Activated T-helper 1 cell treated with anti-CD3 and anti-CD28 coated beads, Interleukin-2, amount 50 U/mL, for 16 hours (primary cell): ENCODE measurements around the gene ABCC1.
"Not testable (repeated sequence)": the region's sequence is repeated elsewhere in the genome, so short reads cannot be mapped to it uniquely, and the experiment has no call there.

Experiments
- DNase-seq, 2 donors: peaks; one replicate each; pipeline ENCODE4 v3.0.0-alpha.2; 2020; ENCODE audit warnings: low read depth in 1 of 2, low spot score in 1 of 2

ABCC1 gene

DNA sequence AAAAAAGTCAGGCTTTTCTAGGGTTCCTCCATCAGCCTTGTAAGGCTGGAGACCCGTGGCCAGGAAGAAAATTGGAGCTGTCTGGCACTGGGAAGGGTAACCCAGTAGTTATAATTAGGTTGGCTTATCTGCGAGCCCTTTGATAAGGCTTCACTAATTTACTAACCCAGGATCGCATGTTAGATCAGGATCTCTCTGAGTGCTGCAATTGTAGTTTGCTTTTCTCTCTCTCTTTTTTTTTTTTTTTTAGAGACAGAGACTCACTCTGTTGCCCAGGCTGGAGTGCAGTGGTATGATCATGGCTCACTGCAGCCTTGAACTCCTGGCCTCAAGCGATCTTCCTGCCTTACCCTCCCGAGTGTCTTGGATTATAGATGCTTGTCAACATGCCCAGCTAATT lies 17.0 kb downstream of the ABCC1 start:
- DNase-seq: no peak

GRCh38 chr16:15966836-15967546 lies 17.6 kb downstream of the ABCC1 start:
- no peak for DNase-seq

DNA sequence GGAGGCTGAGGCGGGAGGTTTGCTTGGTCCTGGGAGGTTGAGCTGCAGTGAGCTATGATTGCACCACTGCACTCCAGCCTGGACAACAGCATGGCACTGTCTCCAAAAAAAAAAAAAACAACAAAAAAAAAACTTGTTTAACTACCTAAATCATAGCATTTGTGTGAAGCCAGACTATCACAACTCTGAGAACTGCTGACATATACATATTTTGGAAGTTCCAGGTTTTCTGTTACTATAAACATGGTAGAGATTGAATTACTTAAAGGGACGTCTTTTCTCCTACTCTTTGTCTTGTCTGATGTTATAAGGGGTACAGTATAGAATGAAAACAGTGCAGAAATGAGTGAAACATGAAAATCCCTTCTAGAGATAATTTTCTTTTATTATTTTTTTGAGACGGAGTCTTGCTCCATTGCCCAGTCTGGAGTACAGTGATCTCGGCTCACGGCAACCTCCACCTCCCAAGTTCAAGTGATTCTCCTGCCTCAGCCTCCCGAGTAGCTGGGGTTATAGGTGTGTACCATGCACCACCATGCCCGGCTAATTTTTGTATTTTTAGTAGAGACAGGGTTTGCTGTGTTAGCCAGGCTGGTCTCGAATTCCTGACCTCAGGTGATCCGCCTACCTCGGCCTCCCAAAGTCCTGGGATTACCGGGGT lies 18.4 kb downstream of the ABCC1 start:
- no peak for DNase-seq

- no peak for DNase-seq
Observed at GRCh38 chr16:15970202-15970601, 20.8 kb downstream of the ABCC1 start.

- DNase-seq: no peak
Observed at GRCh38 chr16:15970743-15971439, 21.5 kb downstream of the ABCC1 start.

DNA sequence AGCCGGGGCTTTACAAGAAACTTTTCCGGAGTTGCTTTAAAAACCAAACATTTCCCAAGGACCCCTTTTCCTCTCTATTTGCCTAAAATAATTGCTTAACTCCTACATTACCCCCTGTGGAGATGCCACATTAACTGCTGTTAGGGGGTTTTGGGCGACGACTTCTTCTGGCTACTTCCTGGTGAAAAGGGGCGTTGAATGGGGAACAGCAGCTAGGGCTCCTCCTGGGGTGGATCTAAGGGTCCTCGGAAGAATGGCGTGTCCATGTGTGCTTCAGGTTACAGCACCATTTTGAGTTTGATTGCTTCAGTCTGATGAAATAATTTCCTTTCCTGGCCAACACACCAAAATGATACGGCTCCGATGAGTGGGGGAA lies 22.0 kb downstream of the ABCC1 start:
- no peak for DNase-seq

- DNase-seq: no peak
Observed at GRCh38 chr16:15972046-15972868, 22.8 kb downstream of the ABCC1 start.

DNA sequence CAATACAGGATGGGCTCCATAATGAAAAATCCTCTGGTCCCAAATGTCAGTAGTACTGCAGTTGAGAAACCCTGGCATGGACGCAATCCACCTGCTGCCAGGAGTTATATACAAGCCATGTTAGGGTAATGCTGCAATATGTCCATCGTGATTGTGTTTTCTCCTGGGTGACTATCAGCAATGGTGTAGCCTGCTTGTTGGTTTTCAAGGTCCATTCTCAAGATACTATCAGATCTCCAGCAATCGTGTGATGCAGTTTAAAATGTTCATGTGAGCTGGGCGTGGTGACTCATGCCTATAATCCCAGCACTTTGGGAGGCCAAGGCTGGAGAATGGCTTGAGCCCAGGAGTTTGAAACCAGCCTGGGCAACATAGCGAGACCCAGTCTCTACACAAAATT lies 24.0 kb downstream of the ABCC1 start:
- DNase-seq: no peak

- no peak for DNase-seq
Observed at GRCh38 chr16:15974057-15974456, 24.6 kb downstream of the ABCC1 start.

- no peak for DNase-seq
Observed at GRCh38 chr16:15975172-15975571, 25.8 kb downstream of the ABCC1 start.

DNA sequence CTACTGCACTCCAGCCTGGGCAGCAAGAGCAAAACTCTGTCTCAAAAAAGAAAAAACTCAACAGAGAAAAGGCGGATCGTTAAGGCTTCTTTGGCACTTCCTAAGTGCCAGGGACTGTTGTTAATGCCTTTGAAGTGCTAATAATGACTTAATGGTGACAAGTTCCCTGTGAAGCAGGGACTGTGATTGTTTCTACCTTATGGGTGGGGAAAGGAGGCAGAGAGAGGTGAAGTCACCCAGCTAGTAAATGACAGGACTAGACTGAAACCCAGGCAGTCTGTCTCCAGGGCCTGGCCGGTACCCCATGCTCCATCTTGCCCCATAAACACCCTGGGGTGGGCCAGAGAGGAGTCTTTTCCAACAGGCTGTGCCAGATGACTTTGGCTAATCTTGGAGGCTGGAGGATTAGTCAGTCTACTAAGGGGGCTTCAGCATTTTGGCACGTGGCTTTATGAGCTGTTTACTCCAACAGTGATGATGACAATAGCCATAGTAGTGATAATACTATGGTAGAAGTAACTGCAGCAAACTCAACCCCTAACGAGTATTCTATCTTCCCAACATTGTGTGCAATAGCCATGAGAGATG lies 26.9 kb downstream of the ABCC1 start:
- DNase-seq: no peak

DNA sequence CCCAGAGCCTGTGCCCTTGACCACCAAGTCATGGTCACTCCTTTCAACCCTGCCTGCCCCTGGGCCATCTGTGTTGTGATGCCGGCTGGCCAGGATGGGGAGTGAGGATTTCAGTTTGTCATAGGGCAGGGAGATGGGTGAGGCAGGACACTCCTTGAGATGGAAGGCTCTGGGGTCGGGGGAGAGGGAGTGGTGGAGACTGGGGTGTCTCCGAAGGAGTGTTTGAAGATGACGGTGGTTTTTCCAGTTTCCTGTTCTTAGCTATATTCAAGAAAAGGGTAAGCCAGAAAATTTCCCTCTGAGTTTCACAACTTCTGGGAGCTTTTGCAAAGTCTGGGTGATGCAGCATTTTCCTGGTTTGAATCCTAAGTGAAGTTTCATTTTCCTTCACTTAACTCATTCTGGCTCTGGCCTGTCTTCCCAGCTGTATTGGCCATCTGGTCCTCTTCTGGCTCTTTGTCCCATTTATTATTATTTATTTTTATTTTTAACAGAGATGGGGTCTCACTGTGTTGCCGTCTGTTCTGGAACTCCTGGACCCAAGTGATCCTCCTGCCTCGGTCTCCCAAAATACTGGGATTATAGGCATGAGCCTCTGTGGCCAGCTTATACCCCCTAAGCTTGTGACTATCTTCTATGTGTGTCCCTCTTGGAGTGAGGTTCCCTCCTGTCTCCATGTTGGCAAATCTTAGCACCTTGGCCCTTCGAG lies 27.7 kb downstream of the ABCC1 start:
- DNase-seq: no peak

DNA sequence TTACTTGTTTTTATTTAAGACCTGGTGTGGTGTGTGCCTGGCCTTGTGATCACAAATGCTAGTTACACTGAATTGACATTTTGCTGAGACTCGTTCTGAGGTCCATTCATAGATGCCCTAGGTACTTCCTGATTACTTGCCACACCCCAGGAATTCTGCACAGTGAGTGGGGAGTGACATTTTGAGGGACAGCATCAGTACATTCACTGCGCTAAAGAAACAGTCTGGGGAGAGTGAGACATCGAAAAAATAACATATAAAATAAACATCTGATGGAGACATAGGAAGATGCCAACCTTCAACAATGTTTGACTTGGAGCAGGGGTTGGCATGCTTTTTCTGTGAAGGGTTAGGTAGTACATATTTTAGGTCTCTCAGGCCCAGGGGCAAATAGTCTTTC lies 30.4 kb downstream of the ABCC1 start:
- DNase-seq: no peak

- DNase-seq: no peak
Observed at GRCh38 chr16:15980329-15980728, 30.9 kb downstream of the ABCC1 start.

GRCh38 chr16:15981382-15981781 lies 32.0 kb downstream of the ABCC1 start:
- DNase-seq: no peak

DNA sequence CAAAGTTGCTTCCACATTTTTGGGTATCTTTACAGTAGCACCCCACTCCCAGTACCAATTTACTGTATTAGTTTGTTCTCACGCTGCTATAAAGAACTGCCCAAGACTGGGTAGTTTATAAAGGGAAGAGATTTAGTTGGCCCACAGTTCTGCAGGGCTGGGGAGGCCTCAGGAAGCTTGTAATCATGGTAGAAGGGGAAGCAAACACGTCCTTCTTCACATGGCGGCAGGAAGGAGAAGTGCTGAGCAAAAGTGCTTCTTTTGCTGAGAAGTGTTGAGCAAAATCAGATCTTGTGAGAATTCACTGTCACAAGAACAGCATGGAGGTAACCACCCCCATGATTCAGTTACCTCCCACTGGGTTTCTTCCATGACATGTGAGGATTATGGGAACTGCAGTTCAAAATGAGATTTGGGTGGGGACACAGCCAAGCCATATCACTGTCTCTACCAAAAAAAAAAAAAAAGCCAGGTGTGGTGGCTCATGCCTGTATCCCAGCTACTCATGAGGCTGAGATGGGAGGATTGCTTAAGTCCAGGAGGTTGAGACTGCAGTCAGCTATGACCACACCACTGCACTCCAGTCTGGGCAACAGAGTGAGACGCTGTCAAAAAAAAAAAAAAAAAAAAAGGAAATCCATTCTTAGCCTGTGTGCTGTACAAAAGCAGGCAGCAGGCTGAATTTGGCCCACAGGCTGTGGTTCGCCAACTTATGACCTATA lies 32.9 kb downstream of the ABCC1 start:
- not testable (repeated sequence) for DNase-seq

DNA sequence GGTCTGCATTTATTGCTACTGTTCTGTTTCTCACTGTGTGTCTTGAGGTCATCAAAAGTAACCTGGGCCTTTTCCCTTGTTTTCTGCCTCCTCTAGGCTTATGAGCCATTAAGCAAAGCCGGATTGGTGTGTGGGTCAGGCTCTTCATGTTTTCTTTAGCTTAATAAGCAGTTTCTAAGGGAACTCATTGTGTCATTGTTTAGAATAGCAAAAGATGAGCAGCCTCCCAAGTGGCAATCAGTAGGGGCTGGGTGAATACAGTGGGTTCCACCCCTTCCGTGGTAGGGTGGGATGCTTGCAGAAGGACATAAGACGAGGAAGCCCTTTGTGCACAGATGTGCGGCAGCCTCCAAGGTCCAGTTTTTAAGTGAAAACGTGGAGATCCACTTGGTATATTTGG lies 34.5 kb downstream of the ABCC1 start:
- DNase-seq: no peak

DNA sequence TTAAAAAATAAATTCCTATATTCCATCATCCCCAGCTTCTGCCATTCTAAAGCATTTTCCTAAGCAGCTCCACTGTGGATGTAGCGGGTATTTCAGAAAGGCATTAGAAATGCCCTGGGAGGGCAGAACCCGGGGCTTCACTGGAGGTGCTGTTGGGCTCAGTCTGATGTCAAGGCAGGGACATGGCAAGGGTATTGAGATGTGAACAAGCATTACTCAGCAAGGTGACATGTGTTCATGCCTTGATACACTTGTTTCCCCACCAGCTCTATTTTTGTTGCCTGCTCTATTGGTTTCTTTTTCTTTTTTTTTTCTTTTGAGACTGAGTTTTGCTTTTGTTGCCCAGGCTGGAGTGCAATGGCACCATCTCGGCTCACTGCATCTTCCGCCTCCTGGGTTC lies 35.7 kb downstream of the ABCC1 start:
- no peak for DNase-seq

GRCh38 chr16:15986261-15986660 lies 36.8 kb downstream of the ABCC1 start:
- DNase-seq: no peak
